Fibroblast of lung (primary cell): Measurements from ENCODE around the gene SLC16A3. TPM values are rescaled to one million over a fixed set of nuclear protein-coding genes. Genes with fewer than 3 reads are reported as not detected.

ENCODE experiments used
- DNase-seq, 2 donors: peaks; one replicate each; pipeline versions ENCODE4 v3.0.0 to v3.0.0-alpha.2; 2010; ENCODE audit warnings: low read depth in 2 of 2
- H2AFZ ChIP-seq: 2 replicates; pipeline ENCODE4 v1.5.1; 2012; ENCODE audit warnings: low read length, control low read depth, inconsistent platforms
- H3K27ac ChIP-seq: 2 replicates; pipeline ENCODE4 v1.5.1; 2011; ENCODE audit warnings: low read length, control low read depth; ENCODE audit not compliant: insufficient read depth
- H3K27me3 ChIP-seq: 2 replicates; pipeline ENCODE4 v1.5.1; 2011; ENCODE audit warnings: mild to moderate bottlenecking, low read length; ENCODE audit not compliant: control insufficient read depth, insufficient read depth
- H3K36me3 ChIP-seq: 2 replicates; pipeline ENCODE4 v1.5.1; 2011; ENCODE audit warnings: low read length; ENCODE audit not compliant: control insufficient read depth, insufficient read depth
- H3K4me1 ChIP-seq: 2 replicates; pipeline ENCODE4 v1.5.1; 2011; ENCODE audit warnings: low read length; ENCODE audit not compliant: control insufficient read depth, insufficient read depth; ENCODE audit errors: extremely low read depth
- H3K4me2 ChIP-seq: 2 replicates; pipeline ENCODE4 v1.5.1; 2011; ENCODE audit warnings: low read length, control low read depth; ENCODE audit not compliant: insufficient read depth; ENCODE audit errors: extremely low read depth
- H3K4me3 ChIP-seq, 4 experiments: fragments of 200-600 bp in 1 of 4; sonication (generic) in 1 of 4; replicated peaks in 1 of 4; 2 replicates each; pipeline ENCODE4 v1.5.1; 2011 to 2016; ENCODE audit warnings: low read length in 4 of 4, low read depth in 3 of 4, mild to moderate bottlenecking in 3 of 4, control low read depth in 2 of 4, inconsistent platforms in 1 of 4, mixed read lengths in 1 of 4; ENCODE audit not compliant: insufficient read depth in 1 of 4; ENCODE audit errors: control extremely low read depth in 1 of 4
- H3K79me2 ChIP-seq: 2 replicates; pipeline ENCODE4 v1.5.1; 2012; ENCODE audit warnings: mild to moderate bottlenecking, low read length, inconsistent platforms; ENCODE audit not compliant: control insufficient read depth, insufficient read depth
- H3K9ac ChIP-seq: 2 replicates; pipeline ENCODE4 v1.5.1; 2011; ENCODE audit warnings: mild to moderate bottlenecking, low read length, control low read depth; ENCODE audit not compliant: insufficient read depth
- H3K9me3 ChIP-seq: 2 replicates; pipeline ENCODE4 v1.5.1; 2012; ENCODE audit warnings: low read depth, low read length; ENCODE audit not compliant: control insufficient read depth, insufficient read depth
- H4K20me1 ChIP-seq: 2 replicates; pipeline ENCODE4 v1.5.1; 2011; ENCODE audit warnings: low read length; ENCODE audit not compliant: control insufficient read depth, insufficient read depth; ENCODE audit errors: extremely low read depth
- EZH2 ChIP-seq: IDR thresholded peaks from 2 replicates; pipeline ENCODE4 v1.5.1; 2012; ENCODE audit warnings: low read length, control low read depth, mild to moderate bottlenecking; ENCODE audit errors: missing control alignments
- polyA plus RNA-seq, 2 donors: library from polyadenylated mRNA; depleted of rRNA in 1 of 2; stranded (reverse) in 1 of 2; unstranded in 1 of 2; fragments of >200 nt; gene quantifications; 2 replicates each; pipeline ENCODE4 v1.2.1, GENCODE V29; 2011 to 2012; ENCODE audit warnings: missing spikeins in 1 of 2
- total RNA-seq: library from RNA; depleted of rRNA; stranded (reverse); fragments of >200 nt; gene quantifications from 2 replicates; pipeline ENCODE4 v1.2.1, GENCODE V29; 2014
- TF ChIP-seq, protein P1 (sequence below), 2 donors: IDR thresholded peaks in 1 of 2; conservative IDR thresholded peaks in 1 of 2; 1 replicate in 1 of 2; 2 replicates in 1 of 2; pipeline ENCODE4 v1.5.1; 2011 to 2012; ENCODE audit warnings: low read length in 2 of 2, control low read depth in 1 of 2, inconsistent platforms in 1 of 2, low read depth in 1 of 2, mild to moderate bottlenecking in 1 of 2

Gene SLC16A3
- total and polyA plus RNA-seq, 2 donors (not counting 1 experiment from before 2014, with no cell fraction given), result 71.0 to 107 TPM

- TF ChIP-seq EZH2, result no peak
- TF ChIP-seq, protein P1, sequence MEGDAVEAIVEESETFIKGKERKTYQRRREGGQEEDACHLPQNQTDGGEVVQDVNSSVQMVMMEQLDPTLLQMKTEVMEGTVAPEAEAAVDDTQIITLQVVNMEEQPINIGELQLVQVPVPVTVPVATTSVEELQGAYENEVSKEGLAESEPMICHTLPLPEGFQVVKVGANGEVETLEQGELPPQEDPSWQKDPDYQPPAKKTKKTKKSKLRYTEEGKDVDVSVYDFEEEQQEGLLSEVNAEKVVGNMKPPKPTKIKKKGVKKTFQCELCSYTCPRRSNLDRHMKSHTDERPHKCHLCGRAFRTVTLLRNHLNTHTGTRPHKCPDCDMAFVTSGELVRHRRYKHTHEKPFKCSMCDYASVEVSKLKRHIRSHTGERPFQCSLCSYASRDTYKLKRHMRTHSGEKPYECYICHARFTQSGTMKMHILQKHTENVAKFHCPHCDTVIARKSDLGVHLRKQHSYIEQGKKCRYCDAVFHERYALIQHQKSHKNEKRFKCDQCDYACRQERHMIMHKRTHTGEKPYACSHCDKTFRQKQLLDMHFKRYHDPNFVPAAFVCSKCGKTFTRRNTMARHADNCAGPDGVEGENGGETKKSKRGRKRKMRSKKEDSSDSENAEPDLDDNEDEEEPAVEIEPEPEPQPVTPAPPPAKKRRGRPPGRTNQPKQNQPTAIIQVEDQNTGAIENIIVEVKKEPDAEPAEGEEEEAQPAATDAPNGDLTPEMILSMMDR (conservative IDR thresholded peaks at IDR 0.05 in 1 of 2, IDR thresholded peaks at IDR 0.05 in 1 of 2; ENCODE audit: low read depth in 1 of 2, low read length in 2 of 2), result no peak
- no peak overlapping the region for H3K27ac ChIP-seq
- no peaks in the 10 kb centered on the region for H3K27me3 ChIP-seq
- no peak for DNase-seq
- H3K9ac ChIP-seq, result no peak overlapping the region
- H3K79me2 ChIP-seq, result peaks cover 44% of the 10 kb centered on the region
- H3K4me2 ChIP-seq, result no peak overlapping the region
- H2AFZ ChIP-seq, result no peak overlapping the region
- no peak overlapping the region for H3K4me3 ChIP-seq
- peaks cover 2% of the 10 kb centered on the region for H4K20me1 ChIP-seq
- H3K9me3 ChIP-seq, result no peaks in the 10 kb centered on the region
- H3K36me3 ChIP-seq, result peaks cover 58% of the 10 kb centered on the region
- H3K4me1 ChIP-seq, result peaks cover 31% of the 10 kb centered on the region
These were observed 17.2 kb downstream of the SLC16A3 start for GRCh38 chr17:82246040-82246364.

GRCh38 chr17:82246365-82247181 is 17.7 kb downstream of the SLC16A3 start:
- peaks cover 48% of the 10 kb centered on the region for H3K79me2 ChIP-seq
- peak overlapping the region; percentile 37 for H3K27ac ChIP-seq
- H3K4me3 ChIP-seq, result no peak overlapping the region
- peak; percentile 60 to 75 for DNase-seq
- no peak for TF ChIP-seq EZH2
- TF ChIP-seq, protein P1 (conservative IDR thresholded peaks at IDR 0.05 in 1 of 2, IDR thresholded peaks at IDR 0.05 in 1 of 2; ENCODE audit: low read depth in 1 of 2, low read length in 2 of 2), result no peak
- H3K27me3 ChIP-seq, result no peaks in the 10 kb centered on the region
- peaks cover 63% of the 10 kb centered on the region for H3K36me3 ChIP-seq
- peaks cover 2% of the 10 kb centered on the region for H4K20me1 ChIP-seq
- H3K4me2 ChIP-seq, result no peak overlapping the region
- H2AFZ ChIP-seq, result no peak overlapping the region
- H3K9me3 ChIP-seq, result no peaks in the 10 kb centered on the region
- H3K4me1 ChIP-seq, result peaks cover 26% of the 10 kb centered on the region
- H3K9ac ChIP-seq, result no peak overlapping the region

GRCh38 chr17:82247182-82247823 is 18.5 kb downstream of the SLC16A3 start:
- H3K9me3 ChIP-seq, result no peaks in the 10 kb centered on the region
- H3K27ac ChIP-seq, result peak overlapping the region; percentile 37
- H4K20me1 ChIP-seq, result peaks cover 2% of the 10 kb centered on the region
- H3K9ac ChIP-seq, result no peak overlapping the region
- H3K79me2 ChIP-seq, result peaks cover 50% of the 10 kb centered on the region
- H3K4me2 ChIP-seq, result no peak overlapping the region
- no peak overlapping the region for H3K4me3 ChIP-seq
- TF ChIP-seq EZH2, result no peak
- TF ChIP-seq, protein P1 (conservative IDR thresholded peaks at IDR 0.05 in 1 of 2, IDR thresholded peaks at IDR 0.05 in 1 of 2; ENCODE audit: low read depth in 1 of 2, low read length in 2 of 2), result no peak
- H3K36me3 ChIP-seq, result peaks cover 67% of the 10 kb centered on the region
- peaks cover 20% of the 10 kb centered on the region for H3K4me1 ChIP-seq
- H3K27me3 ChIP-seq, result no peaks in the 10 kb centered on the region
- no peak overlapping the region for H2AFZ ChIP-seq
- DNase-seq, result peak in 1 of 2 donors; percentile 38
